PC-9 (cell line): Measurements from ENCODE around the gene CD81.

Experiments used
- EZH2 ChIP-seq: fragments of 200-600 bp; sonication (generic); IDR thresholded peaks from 2 replicates; pipeline ENCODE4 v1.8.0; 2017; ENCODE audit warnings: antibody characterized with exemption, low read depth
- TF ChIP-seq, protein P1 (sequence below): fragments of 200-600 bp; sonication (generic); conservative IDR thresholded peaks from 2 replicates; pipeline ENCODE4 v1.6.1; 2017; ENCODE audit warnings: mixed run types, antibody characterized with exemption, mild to moderate bottlenecking, moderate library complexity

DNA sequence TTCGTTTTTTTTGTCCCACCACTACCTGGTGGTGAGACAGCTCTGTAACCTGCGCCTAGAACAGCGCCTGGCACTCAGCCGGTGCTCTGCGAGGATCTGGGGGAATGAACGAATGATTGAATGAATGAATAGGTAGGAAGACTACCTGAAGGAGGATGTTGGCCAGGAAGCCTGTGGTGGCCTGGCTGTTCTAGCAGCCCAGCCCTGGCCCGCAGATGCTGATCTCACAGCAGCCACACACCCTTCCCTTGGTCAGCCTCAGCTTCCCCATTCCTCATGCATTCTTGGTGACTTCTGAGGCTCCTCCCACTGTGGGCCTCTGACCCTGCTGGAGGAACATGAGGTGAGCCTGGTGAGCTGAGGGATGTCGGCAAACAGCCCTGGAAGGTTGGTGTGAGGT, 63.5 kb downstream of the CD81 start:
- TF ChIP-seq, protein P1, sequence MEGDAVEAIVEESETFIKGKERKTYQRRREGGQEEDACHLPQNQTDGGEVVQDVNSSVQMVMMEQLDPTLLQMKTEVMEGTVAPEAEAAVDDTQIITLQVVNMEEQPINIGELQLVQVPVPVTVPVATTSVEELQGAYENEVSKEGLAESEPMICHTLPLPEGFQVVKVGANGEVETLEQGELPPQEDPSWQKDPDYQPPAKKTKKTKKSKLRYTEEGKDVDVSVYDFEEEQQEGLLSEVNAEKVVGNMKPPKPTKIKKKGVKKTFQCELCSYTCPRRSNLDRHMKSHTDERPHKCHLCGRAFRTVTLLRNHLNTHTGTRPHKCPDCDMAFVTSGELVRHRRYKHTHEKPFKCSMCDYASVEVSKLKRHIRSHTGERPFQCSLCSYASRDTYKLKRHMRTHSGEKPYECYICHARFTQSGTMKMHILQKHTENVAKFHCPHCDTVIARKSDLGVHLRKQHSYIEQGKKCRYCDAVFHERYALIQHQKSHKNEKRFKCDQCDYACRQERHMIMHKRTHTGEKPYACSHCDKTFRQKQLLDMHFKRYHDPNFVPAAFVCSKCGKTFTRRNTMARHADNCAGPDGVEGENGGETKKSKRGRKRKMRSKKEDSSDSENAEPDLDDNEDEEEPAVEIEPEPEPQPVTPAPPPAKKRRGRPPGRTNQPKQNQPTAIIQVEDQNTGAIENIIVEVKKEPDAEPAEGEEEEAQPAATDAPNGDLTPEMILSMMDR: no peak
- TF ChIP-seq EZH2: no peak
